H1 (cell line): ENCODE data around the gene KLHL29. TPM values are rescaled to one million over a fixed set of nuclear protein-coding genes. Genes with fewer than 3 reads are reported as not detected.

Source experiments
- ASH2L ChIP-seq: fragments of 200-600, 300-600 bp; sonication (generic); IDR thresholded peaks from one replicate; pipeline ENCODE4 v1.7.1; 2017; ENCODE audit warnings: low read length
- MAFK ChIP-seq: IDR thresholded peaks from 2 replicates; pipeline ENCODE4 v1.6.1; 2012; ENCODE audit warnings: low read depth, mild to moderate bottlenecking, improper control_type of control experiment, low read length
- RAD21 ChIP-seq, 2 experiments: IDR thresholded peaks in 1 of 2; conservative IDR thresholded peaks in 1 of 2; 2 replicates each; pipeline ENCODE4 v1.6.1; 2011; ENCODE audit warnings: low read depth in 2 of 2, low read length in 2 of 2, improper control_type of control experiment in 1 of 2, inconsistent platforms in 1 of 2, mild to moderate bottlenecking in 1 of 2, moderate library complexity in 1 of 2
- SIX5 ChIP-seq: IDR thresholded peaks from 2 replicates; pipeline ENCODE4 v1.6.1; 2011; ENCODE audit warnings: mild to moderate bottlenecking, low read depth, low read length
- polyA plus RNA-seq, 7 experiments: library from polyadenylated mRNA; depleted of rRNA in 3 of 7; stranded (reverse) in 5 of 7; unstranded in 2 of 7; fragments of >200 nt in 5 of 7; fragments of 200-250 nt in 2 of 7; gene quantifications; 1 replicate in 5 of 7; 2 replicates in 1 of 7; 4 replicates in 1 of 7; pipeline versions ENCODE4 v1.2.1 to v1.2.3, GENCODE V29; 2011 to 2013; ENCODE audit warnings: missing spikeins in 2 of 7, mixed read lengths in 2 of 7
- total RNA-seq: library from RNA; stranded (reverse); fragmentation: NEBNext Ultra II Directional; extraction: Animal tissue kit (Norgen Biotek cat#: 25700); gene quantifications from 2 replicates; pipeline ENCODE4 v1.2.1, GENCODE V29; 2021
- TF ChIP-seq, protein P1 (sequence below): IDR thresholded peaks from 2 replicates; pipeline ENCODE4 v1.6.1; 2012; ENCODE audit warnings: inconsistent platforms
- TF ChIP-seq, protein P2 (sequence below): fragments of 300-600 bp; sonication (generic); IDR thresholded peaks from 2 replicates; pipeline ENCODE4 v1.7.1; 2012; ENCODE audit warnings: low read length, moderate library complexity, mild to moderate bottlenecking, inconsistent platforms; ENCODE audit not compliant: insufficient replicate concordance

KLHL29 gene
- total and polyA plus RNA-seq, 2 of the 8 experiments (the other 6 are each of a cell fraction or from before 2014, with no cell fraction given) = 1.1 to 4.7 TPM

DNA sequence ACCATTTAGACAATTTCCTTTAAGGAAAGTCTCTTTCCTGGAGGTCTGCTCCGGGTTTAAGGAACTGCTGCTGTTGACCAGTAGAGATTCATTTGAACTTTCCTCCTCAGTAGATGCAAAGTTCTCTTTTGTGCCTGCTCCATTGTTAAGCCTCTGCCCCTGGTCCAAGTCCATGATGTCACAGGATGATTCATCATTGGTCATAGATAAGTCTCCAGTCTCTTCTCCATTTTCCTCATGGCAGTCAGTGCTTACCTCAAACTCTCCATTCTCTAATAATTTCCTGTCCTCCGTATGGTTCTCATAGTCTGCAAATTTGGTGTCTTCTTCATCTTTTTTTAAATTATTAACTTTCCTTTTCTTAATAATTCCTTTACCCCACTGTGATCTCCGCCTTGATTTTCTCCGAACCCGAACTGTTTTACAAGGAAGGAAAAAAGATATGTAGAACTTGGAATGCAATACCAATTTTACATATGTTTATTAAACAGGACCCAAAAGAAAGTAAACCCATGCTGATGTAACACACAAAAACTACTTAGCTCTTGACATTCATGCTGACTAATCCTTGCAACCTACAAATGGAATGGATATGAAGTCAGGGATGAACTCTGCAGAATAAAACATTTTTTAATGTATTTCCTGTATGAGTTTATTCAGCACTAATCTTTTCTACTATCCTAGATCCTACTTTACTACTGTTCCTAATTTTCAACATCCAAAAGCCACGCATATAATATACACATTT is 372.9 kb downstream of the KLHL29 start (continued):
- TF ChIP-seq, protein P1, sequence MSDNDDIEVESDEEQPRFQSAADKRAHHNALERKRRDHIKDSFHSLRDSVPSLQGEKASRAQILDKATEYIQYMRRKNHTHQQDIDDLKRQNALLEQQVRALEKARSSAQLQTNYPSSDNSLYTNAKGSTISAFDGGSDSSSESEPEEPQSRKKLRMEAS = no peak
- TF ChIP-seq MAFK (no peak), SIX5 (no peak), ASH2L (no peak), RAD21 (IDR thresholded peaks at IDR 0.05 in 1 of 2, conservative IDR thresholded peaks at IDR 0.05 in 1 of 2; ENCODE audit: low read depth in 2 of 2, low read length in 2 of 2) (no peak)
- TF ChIP-seq, protein P2, sequence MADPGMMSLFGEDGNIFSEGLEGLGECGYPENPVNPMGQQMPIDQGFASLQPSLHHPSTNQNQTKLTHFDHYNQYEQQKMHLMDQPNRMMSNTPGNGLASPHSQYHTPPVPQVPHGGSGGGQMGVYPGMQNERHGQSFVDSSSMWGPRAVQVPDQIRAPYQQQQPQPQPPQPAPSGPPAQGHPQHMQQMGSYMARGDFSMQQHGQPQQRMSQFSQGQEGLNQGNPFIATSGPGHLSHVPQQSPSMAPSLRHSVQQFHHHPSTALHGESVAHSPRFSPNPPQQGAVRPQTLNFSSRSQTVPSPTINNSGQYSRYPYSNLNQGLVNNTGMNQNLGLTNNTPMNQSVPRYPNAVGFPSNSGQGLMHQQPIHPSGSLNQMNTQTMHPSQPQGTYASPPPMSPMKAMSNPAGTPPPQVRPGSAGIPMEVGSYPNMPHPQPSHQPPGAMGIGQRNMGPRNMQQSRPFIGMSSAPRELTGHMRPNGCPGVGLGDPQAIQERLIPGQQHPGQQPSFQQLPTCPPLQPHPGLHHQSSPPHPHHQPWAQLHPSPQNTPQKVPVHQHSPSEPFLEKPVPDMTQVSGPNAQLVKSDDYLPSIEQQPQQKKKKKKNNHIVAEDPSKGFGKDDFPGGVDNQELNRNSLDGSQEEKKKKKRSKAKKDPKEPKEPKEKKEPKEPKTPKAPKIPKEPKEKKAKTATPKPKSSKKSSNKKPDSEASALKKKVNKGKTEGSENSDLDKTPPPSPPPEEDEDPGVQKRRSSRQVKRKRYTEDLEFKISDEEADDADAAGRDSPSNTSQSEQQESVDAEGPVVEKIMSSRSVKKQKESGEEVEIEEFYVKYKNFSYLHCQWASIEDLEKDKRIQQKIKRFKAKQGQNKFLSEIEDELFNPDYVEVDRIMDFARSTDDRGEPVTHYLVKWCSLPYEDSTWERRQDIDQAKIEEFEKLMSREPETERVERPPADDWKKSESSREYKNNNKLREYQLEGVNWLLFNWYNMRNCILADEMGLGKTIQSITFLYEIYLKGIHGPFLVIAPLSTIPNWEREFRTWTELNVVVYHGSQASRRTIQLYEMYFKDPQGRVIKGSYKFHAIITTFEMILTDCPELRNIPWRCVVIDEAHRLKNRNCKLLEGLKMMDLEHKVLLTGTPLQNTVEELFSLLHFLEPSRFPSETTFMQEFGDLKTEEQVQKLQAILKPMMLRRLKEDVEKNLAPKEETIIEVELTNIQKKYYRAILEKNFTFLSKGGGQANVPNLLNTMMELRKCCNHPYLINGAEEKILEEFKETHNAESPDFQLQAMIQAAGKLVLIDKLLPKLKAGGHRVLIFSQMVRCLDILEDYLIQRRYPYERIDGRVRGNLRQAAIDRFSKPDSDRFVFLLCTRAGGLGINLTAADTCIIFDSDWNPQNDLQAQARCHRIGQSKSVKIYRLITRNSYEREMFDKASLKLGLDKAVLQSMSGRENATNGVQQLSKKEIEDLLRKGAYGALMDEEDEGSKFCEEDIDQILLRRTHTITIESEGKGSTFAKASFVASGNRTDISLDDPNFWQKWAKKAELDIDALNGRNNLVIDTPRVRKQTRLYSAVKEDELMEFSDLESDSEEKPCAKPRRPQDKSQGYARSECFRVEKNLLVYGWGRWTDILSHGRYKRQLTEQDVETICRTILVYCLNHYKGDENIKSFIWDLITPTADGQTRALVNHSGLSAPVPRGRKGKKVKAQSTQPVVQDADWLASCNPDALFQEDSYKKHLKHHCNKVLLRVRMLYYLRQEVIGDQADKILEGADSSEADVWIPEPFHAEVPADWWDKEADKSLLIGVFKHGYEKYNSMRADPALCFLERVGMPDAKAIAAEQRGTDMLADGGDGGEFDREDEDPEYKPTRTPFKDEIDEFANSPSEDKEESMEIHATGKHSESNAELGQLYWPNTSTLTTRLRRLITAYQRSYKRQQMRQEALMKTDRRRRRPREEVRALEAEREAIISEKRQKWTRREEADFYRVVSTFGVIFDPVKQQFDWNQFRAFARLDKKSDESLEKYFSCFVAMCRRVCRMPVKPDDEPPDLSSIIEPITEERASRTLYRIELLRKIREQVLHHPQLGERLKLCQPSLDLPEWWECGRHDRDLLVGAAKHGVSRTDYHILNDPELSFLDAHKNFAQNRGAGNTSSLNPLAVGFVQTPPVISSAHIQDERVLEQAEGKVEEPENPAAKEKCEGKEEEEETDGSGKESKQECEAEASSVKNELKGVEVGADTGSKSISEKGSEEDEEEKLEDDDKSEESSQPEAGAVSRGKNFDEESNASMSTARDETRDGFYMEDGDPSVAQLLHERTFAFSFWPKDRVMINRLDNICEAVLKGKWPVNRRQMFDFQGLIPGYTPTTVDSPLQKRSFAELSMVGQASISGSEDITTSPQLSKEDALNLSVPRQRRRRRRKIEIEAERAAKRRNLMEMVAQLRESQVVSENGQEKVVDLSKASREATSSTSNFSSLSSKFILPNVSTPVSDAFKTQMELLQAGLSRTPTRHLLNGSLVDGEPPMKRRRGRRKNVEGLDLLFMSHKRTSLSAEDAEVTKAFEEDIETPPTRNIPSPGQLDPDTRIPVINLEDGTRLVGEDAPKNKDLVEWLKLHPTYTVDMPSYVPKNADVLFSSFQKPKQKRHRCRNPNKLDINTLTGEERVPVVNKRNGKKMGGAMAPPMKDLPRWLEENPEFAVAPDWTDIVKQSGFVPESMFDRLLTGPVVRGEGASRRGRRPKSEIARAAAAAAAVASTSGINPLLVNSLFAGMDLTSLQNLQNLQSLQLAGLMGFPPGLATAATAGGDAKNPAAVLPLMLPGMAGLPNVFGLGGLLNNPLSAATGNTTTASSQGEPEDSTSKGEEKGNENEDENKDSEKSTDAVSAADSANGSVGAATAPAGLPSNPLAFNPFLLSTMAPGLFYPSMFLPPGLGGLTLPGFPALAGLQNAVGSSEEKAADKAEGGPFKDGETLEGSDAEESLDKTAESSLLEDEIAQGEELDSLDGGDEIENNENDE = no peak
